Kidney epithelial cell (primary cell): ENCODE data around the gene DLG2. TPM values are rescaled to one million over a fixed set of nuclear protein-coding genes. Genes with fewer than 3 reads are reported as not detected.

Source experiments
- DNase-seq: peaks from one replicate; pipeline ENCODE4 v3.0.0-alpha.2; 2010; ENCODE audit warnings: low read depth
- H3K27me3 ChIP-seq: 2 replicates; pipeline ENCODE4 v1.6.0; 2011; ENCODE audit warnings: low read length; ENCODE audit not compliant: control insufficient read depth, insufficient read depth
- H3K36me3 ChIP-seq: 2 replicates; pipeline ENCODE4 v1.5.1; 2011; ENCODE audit warnings: low read length; ENCODE audit not compliant: control insufficient read depth, insufficient read depth
- H3K4me3 ChIP-seq: 2 replicates; pipeline ENCODE4 v1.5.1; 2011; ENCODE audit warnings: low read depth, mild to moderate bottlenecking, control low read depth, low read length
- total RNA-seq: library from RNA; depleted of rRNA; stranded (reverse); fragments of >200 nt; gene quantifications from 2 replicates; pipeline ENCODE4 v1.2.3, GENCODE V29; 2015
- TF ChIP-seq, protein P1 (sequence below): IDR thresholded peaks from 2 replicates; pipeline ENCODE4 v1.5.1; 2011; ENCODE audit warnings: mild to moderate bottlenecking, moderate library complexity, low read length, control low read depth, inconsistent platforms; ENCODE audit not compliant: insufficient read depth, poor library complexity, severe bottlenecking

Gene DLG2
- total RNA-seq, 1 donor from 2014 or later: 0.75 TPM

DNA sequence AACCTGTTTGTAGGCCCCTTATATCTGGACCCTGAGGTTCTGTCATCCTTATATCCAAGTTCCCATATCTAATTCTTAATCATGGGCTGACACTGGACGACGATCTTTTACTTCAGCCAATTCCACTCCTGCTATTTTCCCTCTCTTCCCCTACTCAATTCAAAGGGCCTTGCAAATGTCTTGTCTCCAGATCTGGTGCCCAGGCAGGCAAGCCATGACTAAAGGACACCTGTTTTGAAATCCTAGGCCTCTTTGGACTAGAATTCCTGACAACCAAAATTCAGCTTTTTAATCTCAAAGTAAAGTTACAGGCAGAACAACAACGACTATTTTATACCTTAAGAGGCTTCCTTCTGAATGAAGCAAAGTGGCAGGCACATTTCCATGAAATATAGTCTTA is 963.4 kb downstream of the DLG2 start:
- no peak for DNase-seq
- Histone ChIP-seq H3K36me3 (no peaks in the 10 kb centered on the region), H3K27me3 (no peaks in the 10 kb centered on the region), H3K4me3 (no peak overlapping the region)
- TF ChIP-seq, protein P1, sequence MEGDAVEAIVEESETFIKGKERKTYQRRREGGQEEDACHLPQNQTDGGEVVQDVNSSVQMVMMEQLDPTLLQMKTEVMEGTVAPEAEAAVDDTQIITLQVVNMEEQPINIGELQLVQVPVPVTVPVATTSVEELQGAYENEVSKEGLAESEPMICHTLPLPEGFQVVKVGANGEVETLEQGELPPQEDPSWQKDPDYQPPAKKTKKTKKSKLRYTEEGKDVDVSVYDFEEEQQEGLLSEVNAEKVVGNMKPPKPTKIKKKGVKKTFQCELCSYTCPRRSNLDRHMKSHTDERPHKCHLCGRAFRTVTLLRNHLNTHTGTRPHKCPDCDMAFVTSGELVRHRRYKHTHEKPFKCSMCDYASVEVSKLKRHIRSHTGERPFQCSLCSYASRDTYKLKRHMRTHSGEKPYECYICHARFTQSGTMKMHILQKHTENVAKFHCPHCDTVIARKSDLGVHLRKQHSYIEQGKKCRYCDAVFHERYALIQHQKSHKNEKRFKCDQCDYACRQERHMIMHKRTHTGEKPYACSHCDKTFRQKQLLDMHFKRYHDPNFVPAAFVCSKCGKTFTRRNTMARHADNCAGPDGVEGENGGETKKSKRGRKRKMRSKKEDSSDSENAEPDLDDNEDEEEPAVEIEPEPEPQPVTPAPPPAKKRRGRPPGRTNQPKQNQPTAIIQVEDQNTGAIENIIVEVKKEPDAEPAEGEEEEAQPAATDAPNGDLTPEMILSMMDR: no peak

DNA sequence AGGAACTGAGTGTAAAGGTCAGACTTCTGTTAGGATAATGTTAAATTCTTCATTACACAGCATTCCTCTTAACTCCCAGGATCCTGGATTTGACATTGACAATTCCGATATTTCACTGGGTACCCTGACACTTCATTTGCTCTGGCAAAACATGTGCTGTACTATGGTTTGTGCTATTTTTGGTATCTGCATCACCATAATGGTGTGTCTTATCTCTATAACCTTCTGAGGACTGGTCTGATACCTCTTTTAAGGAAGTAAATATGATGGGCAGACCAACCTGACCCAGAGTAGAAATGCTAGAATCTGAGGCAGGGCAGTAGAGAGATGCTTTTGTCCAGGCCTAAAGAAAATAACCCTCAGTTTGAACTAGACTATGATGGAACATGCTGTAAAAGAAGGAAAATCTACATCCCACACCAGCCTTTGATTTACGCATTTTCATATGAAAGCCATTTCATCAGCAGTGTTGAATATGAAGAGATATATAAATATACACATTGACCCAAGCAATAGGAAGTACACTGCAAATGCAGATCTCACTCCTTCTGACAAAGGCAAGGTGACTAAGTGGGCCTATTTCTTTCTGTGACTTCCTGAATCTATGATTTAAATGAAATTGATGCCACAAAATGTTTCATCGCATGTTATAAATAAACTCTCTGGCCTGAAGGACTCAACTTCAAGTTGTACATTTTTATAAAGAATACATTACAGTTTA is 966.7 kb downstream of the DLG2 start:
- Histone ChIP-seq H3K36me3 (no peaks in the 10 kb centered on the region), H3K27me3 (no peaks in the 10 kb centered on the region), H3K4me3 (no peak overlapping the region)
- DNase-seq: no peak
- TF ChIP-seq, protein P1: no peak

DNA sequence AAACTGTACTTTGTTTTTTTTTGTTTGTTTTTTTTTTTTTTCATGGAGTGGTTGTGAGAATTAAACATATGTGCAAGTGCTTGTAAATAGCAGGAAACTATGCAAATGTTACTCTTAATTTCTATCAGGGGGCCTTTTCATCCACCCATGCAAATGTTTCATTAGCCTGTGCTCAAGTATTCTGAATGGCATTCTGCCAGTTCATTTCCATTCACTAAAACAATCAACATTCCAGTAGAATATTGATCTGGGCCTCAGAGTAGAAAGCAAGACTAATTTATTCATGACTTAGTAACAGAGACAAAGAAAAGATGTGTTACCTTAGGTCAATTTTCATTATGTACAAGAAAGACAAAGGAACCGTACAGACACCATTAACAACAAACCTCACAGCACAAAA is 971.4 kb downstream of the DLG2 start:
- TF ChIP-seq, protein P1: no peak
- no peaks in the 10 kb centered on the region for H3K27me3 ChIP-seq
- no peaks in the 10 kb centered on the region for H3K36me3 ChIP-seq
- DNase-seq: no peak
- H3K4me3 ChIP-seq: no peak overlapping the region

DNA sequence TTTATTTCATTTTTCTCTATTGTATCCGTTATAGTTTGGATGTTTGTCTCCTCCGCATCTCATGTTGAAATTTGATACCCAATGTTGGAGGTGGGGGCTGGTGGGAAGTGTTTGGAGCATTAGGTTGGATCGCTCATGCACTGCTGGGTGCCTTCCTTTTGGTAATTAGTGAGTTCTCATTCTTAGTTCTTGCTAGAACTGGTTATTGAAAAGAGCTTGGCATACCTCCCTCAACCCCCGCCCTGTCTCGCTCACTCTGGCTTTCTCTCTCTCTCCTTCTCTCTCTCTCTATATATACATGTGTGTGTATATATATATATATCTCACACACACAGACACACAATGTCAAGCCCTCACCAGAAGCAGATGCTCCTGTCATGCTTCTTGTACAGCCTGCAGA is 978.7 kb downstream of the DLG2 start:
- no peak for DNase-seq
- H3K4me3 ChIP-seq: no peak overlapping the region
- H3K27me3 ChIP-seq: no peaks in the 10 kb centered on the region
- TF ChIP-seq, protein P1: no peak
- H3K36me3 ChIP-seq: no peaks in the 10 kb centered on the region

DNA sequence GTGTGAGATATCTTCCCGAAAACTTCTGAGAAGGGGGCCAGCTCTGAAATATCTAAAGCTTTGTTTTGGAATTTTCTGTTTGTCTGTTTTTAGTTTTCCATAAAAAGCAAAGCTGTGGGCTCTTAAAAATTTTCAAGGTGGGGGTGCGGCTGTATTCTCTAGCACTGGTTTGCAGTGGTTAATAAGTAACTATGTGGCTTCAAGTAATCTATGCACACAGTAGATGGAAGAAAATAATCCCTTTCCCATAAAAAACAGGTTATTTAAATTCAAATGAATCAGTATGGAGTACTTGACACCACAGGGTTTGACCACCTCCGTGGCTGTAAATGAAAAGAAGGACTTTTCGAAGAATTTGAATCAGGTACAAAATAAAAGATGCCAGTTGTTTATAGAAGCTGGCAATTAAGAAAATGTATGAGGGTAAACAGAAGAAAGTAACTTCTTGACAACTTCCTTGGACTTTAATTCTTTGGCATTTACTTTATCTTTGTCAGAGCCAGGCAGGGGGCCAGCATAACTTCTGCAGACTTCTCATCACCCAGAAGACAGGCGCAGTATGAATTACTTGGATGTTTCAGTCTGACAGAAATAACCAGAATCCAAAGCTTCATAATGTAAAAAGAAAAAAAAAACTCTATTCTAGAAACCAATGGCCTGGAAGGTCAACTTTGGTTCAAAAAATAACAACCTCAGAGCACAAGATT is 981.0 kb downstream of the DLG2 start:
- DNase-seq: peak; percentile 2
- no peak overlapping the region for H3K4me3 ChIP-seq
- H3K36me3 ChIP-seq: no peaks in the 10 kb centered on the region
- no peaks in the 10 kb centered on the region for H3K27me3 ChIP-seq
- TF ChIP-seq, protein P1: no peak
